ENCODE data around the gene PEAK1. TPM values are rescaled to one million over a fixed set of nuclear protein-coding genes. Genes with fewer than 3 reads are reported as not detected.

The PEAK1 gene
- total and polyA plus RNA-seq, 9 of the 15 experiments (the other 6 are each of a cell fraction or from before 2014, with no cell fraction given) = 0.99 to 22.4 (median 10.8) TPM

- in situ Hi-C loops (cut with MboI) = no loop called here
- FAIRE-seq = no peak
These were observed 315.7 kb downstream of the PEAK1 start for GRCh38 chr15:77104155-77104554.

More at GRCh38 chr15:77104155-77104554, 315.7 kb downstream of the PEAK1 start:
- no TSS peak for BruUV-seq (replicated peaks)
- H3K4me2 ChIP-seq (ENCODE audit: insufficient read depth, low read length) = no peak overlapping the region
- no peak for ATAC-seq
- H3K4me3 ChIP-seq = no peak overlapping the region
- no peaks in the 10 kb centered on the region for H3K9me1 ChIP-seq (ENCODE audit: control insufficient read depth, insufficient read depth, low read length)
- H3K79me2 ChIP-seq (ENCODE audit: control insufficient read depth, insufficient read depth, low read length) = no peaks in the 10 kb centered on the region
- no peak for DNase-seq (ENCODE audit: extremely low read depth in 1 of 4, low spot score in 3 of 4)
- peaks cover 0 to 10% of the 10 kb centered on the region in 2 experiments; a peak in 1 of 5 replicates for H3K27me3 ChIP-seq (ENCODE audit: control insufficient read depth in 2 of 2, insufficient read depth in 2 of 2, low read length in 2 of 2)
- H3K9ac ChIP-seq (ENCODE audit: insufficient read depth in 1 of 2, low read depth in 2 of 2, low read length in 2 of 2) = no peak overlapping the region
- ChIA-PET POLR2A (interaction anchor here (0.6 kb wide), 2 partner anchors 77 to 438 kb away, joined by 3 to 4 read pairs; no protein-coding TSS in a partner anchor), CTCF (ENCODE audit: low intra/inter-chr PET ratio) (no interaction called here)
- peaks cover 13% of the 10 kb centered on the region; the same call in 1 of the 2 replicates for H4K20me1 ChIP-seq (replicated peaks; ENCODE audit: control insufficient read depth, insufficient read depth, low read length)
- H3K4me1 ChIP-seq (replicated peaks in 1 of 2; ENCODE audit: control insufficient read depth in 2 of 2, insufficient read depth in 2 of 2, low read length in 2 of 2) = no peaks in the 10 kb centered on the region
- no peaks in the 10 kb centered on the region for H3K36me3 ChIP-seq (ENCODE audit: control insufficient read depth, insufficient read depth, low read length)
- no peak for TF ChIP-seq MED1 (CRISPR knock-in tag; IDR thresholded peaks at IDR 0.05; ENCODE audit: borderline replicate concordance)
- no peak for TF ChIP-seq HNRNPH1 (optimal IDR thresholded peaks at IDR 0.05; ENCODE audit: low read depth, low read length)
- TF ChIP-seq TRIM28 (IDR thresholded peaks at IDR 0.05) = no peak
- TF ChIP-seq ATF4 (CRISPR knock-in tag; IDR thresholded peaks at IDR 0.05) = no peak
- TF ChIP-seq PHF8 (IDR thresholded peaks at IDR 0.05; ENCODE audit: borderline replicate concordance, low read length) = no peak
- no peak for TF ChIP-seq YY1 (IDR thresholded peaks at IDR 0.05; ENCODE audit: borderline replicate concordance in 1 of 3, control insufficient read depth in 1 of 3, extremely low read depth in 1 of 3, insufficient read depth in 3 of 3, insufficient read length in 1 of 3, insufficient replicate concordance in 2 of 3, low read depth in 1 of 3, low read length in 2 of 3)
- no peak for TF ChIP-seq NR2C2 (CRISPR knock-in tag; IDR thresholded peaks at IDR 0.05)
- no peak for TF ChIP-seq NR2C2 (tag; IDR thresholded peaks at IDR 0.05)
- TF ChIP-seq ZNF589 (CRISPR knock-in tag; IDR thresholded peaks at IDR 0.05; ENCODE audit: low read depth) = no peak
- TF ChIP-seq CBX3 (IDR thresholded peaks at IDR 0.05; ENCODE audit: borderline replicate concordance in 1 of 2, low read length in 2 of 2) = no peak
- no peak for TF ChIP-seq CEBPZ (IDR thresholded peaks at IDR 0.05; ENCODE audit: borderline replicate concordance, low read depth, low read length)
- no peak for TF ChIP-seq TBL1XR1 (IDR thresholded peaks at IDR 0.05; ENCODE audit: low read length in 2 of 2)
- TF ChIP-seq ZNF699 (CRISPR knock-in tag; IDR thresholded peaks at IDR 0.05; ENCODE audit: insufficient replicate concordance) = no peak
- TF ChIP-seq SIX5 (IDR thresholded peaks at IDR 0.05; ENCODE audit: borderline replicate concordance in 1 of 2, insufficient read depth in 1 of 2, low read depth in 1 of 2, low read length in 2 of 2) = no peak
- no peak for TF ChIP-seq KLF6 (CRISPR knock-in tag; IDR thresholded peaks at IDR 0.05; ENCODE audit: borderline replicate concordance)
- TF ChIP-seq HDGF (IDR thresholded peaks at IDR 0.05) = no peak
- no peaks in the 10 kb centered on the region for H3K9me3 ChIP-seq (replicated peaks; ENCODE audit: control insufficient read depth, insufficient read depth, low read depth, low read length)
- no peak overlapping the region for H3K27ac ChIP-seq (ENCODE audit: extremely low read depth, low read depth, low read length)
- intact Hi-C loops (cut with micrococcal nuclease) = no loop called here
- H2AFZ ChIP-seq (ENCODE audit: low read depth, low read length) = no peak overlapping the region
- WGBS (ENCODE audit: insufficient coverage, low coverage, missing lambda C conversion rate) = no CpG with 5 or more reads among the region's 3 CpGs

Data from K562 (cell line).